ENCODE data around the gene GJE1. TPM values are rescaled to one million over a fixed set of nuclear protein-coding genes. Genes with fewer than 3 reads are reported as not detected.
"Not testable (repeated sequence)": the region's sequence is repeated elsewhere in the genome, so short reads cannot be mapped to it uniquely, and the experiment has no call there.

The GJE1 gene, protein sequence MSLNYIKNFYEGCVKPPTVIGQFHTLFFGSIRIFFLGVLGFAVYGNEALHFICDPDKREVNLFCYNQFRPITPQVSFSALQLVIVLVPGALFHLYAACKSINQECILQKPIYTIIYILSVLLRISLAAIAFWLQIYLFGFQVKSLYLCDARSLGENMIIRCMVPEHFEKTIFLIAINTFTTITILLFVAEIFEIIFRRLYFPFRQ
- total RNA-seq: not detected

DNA sequence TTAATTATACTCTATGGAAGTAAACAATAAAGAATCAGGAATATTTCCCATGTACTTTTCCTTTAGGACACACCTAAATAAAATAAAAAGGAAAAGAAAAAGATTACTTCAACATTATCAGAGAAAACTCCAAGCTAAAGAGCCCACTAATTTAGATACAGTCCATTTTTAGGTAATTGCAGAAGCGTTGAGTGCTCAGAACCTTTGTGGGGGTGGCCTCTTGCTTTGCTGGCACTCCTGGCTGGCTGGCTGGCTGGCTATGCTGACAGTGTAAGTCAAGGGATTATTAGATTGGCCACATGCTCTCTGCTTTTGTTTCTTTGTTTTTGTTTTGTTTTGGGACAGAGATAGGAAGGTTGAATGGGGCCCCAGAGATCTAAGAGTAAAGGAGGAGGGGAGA, at the start of gene GJE1:
TSS of gene GJE1 (plus strand) at position 301 of the 400 bp plus-strand sequence. CDS start 234 bp downstream, outside the sequence.
- intact Hi-C loops (cut with DNase I): no loop called here
- DNase-seq (ENCODE audit: low spot score) (no peak), ATAC-seq (no peak)

DNA sequence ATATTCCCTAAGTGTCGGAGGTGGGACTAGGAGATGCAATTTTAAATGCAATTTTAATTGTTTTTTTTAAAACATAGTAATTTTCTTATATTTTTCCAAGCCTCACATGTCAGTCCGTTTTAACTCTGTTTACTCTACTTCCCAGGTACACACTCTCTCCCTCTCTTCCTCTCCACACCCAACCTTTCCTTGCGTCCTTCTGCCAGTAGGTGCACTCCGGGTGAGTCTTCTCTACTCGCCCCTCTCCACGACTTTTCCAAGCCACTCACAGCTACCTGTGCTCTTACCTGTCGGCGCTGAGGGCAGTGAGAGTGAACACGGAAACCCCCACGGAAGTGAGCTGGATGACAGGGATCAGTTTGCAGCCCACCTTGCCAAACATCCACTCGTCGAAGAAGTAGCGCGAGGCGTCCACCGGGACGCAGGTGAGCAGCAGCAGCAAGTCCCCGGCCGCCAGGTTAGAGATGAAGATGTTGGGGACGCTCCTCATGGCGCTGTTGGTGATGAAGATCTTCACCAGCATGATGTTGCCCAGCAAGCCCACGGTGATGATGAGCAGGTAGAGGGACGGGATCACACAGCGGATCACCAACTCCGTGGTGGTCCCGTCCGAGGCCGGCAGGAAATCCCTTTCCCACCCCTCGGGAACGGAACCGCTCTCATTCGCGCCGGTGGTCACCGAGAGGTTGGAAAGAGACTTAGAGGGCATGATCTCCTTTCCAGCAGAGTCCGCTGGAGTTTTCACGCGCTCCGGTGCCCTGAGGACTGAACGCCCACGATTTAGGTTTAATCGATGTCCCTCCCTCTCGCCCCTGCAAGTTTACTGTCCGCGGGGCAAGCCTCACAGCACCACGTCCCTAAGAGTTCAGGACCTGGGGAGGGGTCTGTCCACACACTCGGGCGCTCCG, 44.5 kb upstream of the GJE1 start:
- intact Hi-C loops (cut with DNase I): no loop called here
- DNase-seq (ENCODE audit: low spot score) (no peak), ATAC-seq (no peak)

DNA sequence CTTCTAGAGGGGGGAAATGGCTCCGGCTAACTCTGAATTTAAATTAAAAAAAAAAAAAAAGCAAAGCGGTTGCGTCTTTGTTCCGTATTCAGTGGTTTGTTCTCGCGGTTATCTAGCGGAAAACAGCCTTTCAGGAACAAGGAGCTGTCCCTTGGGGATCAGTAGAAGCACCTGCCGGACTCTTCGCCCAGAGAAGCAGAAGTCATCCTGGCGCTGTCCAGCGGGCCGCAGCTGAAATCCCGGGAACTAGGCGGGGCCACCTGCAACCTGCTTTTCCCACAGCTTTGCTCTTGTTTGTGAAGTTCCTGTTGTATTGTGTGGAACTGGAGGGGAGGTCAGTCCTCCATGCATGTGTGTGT, 43.9 kb upstream of the GJE1 start:
- intact Hi-C loops (cut with DNase I): no loop called here
- no peak for DNase-seq (ENCODE audit: low spot score)
- ATAC-seq: no peak

DNA sequence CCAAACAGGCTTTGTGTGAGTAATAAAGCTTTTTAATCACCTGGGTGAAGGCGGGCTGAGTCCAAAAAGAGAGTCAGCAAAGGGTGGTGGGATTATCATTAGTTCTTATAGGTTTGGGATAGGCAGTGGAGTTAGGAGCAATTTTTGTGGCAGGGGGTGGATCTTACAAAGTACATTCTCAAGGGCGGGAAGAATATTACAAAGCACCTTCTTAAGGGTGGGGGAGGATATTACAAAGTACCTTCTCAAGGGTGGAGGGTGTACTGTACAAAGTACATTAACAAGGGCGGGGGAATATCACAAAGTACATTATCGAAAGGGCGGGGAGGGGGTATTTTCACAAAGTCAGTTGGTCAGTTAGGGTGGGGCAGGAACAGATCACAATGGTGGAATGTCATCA, 27.9 kb upstream of the GJE1 start:
- DNase-seq (ENCODE audit: low spot score); ATAC-seq; intact Hi-C loops (cut with DNase I): not testable (repeated sequence)

DNA sequence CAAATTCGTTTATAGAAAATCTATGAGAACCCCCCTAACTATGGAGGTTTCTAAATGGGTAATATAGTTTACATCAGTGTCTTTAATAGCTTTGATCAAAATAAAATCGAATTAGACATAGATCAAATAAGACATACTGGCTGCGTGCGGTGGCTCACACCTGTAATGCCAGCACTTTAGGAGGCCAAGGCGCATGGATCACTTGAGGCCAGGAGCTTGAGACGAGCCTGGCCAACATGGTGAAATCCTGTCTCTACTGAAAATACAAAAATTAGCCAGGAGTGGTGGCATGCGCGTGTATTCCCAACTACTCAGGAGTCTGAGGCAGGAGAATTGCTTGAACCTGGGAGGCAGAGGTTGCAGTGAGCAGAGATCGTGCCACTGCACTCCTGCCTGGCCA, 21.9 kb upstream of the GJE1 start:
- DNase-seq (ENCODE audit: low spot score); ATAC-seq; intact Hi-C loops (cut with DNase I): not testable (repeated sequence)

DNA sequence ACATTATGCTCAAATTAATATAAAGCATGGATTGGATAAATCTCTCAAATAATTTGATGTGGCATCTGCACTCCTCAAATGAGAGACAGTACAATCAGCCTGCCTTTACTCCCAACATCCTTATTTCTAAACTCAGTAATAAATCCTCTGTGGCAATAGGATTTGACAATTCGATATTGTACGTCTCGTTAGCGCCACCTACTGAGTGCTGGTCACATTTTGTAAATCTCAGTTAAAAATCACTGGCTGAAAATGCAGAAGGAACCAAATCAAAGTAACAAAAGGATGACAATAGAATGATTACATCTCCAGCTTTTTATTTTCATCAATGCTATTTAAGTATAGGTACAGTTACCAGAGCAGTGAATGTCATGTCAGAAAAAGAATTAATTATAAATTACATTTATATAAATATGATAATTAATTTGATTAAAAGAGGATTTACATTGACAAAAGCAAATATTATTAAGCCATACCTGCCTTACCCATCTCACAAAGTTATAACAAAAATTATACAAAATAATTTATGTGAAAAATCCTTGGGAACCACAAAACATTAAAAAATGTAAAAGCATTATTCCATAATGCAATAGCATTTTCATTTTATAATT, 20.2 kb upstream of the GJE1 start:
- ATAC-seq (no peak), DNase-seq (ENCODE audit: low spot score) (peak; percentile 88)
- intact Hi-C loops (cut with DNase I): no loop called here

DNA sequence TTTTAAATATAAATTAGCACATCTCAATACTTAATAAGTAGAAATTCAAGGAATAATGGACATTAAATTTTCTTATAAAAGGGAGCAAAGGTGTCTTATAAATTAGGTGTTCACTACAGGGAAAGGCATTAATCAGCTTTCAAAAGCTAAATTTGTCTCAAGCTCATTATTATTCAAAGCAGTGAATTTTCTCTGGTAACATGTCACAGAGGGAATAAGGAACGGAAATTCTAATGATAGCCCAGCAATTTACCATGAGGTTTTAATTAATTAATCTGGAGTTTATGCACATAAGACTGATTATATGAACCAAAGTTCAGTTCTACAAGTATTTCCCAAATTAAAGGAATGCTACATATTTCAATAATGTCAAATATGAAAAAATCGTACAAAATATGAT, 15.4 kb upstream of the GJE1 start:
- DNase-seq (ENCODE audit: low spot score): no peak
- no peak for ATAC-seq
- intact Hi-C loops (cut with DNase I): no loop called here

DNA sequence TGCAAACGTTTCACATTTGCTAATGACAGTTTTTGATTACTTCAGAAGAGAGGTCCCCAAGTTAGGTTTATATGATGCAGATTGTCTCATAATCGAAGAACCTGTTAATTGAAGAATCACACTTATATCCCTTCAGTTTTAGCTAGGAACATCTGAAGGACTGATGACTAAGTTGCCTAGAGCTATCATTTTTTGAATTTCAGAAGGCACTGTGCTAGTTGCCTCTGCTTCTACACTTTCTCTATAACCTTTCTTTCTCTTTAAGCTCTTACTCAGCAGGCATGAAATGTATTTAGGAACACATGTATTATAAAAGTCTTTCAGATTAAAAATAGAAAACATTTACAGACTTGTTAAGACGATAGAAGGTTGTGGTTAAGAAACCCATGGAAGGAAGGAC, 14.4 kb upstream of the GJE1 start:
- intact Hi-C loops (cut with DNase I): no loop called here
- DNase-seq (ENCODE audit: low spot score) (no peak), ATAC-seq (no peak)

DNA sequence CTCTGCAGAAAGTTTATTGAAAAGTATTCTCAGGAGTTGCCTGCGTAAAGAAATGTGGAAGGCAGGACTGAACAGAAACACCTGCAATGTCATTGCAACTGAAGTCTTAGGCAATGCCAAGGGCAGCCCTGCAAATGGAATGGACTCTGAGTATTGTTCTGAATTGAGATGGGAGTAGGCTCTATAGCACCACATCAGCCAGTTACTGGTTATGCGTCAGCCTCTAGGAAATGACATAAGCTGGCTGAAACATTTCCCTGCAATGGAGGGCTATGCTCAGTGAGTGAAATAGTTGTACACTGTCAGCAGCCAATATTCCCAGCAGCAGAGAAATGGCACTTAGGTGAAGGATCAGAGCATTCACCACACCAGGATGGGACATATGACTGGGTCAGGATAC, 13.8 kb upstream of the GJE1 start:
- DNase-seq (ENCODE audit: low spot score): no peak
- intact Hi-C loops (cut with DNase I): no loop called here
- ATAC-seq: no peak

DNA sequence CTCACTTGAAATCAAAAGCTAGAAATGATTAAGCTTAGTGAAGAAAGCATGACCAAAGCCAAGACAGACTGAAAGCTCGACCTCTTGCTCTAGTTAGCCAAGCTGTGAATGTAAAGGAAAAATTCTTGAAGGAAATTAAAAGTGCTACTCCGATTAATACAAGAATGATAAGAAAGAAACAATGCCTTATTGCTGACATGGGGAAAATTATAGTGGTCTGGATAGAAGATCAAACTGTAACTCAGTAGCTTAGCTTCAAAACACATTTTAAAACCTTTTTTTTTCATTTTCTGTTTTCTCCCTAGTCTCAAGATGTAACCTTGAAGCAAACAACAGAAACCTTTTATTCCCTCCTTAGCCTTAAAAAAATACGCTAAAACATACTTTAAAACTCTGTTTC, 11.4 kb upstream of the GJE1 start:
- intact Hi-C loops (cut with DNase I): no loop called here
- ATAC-seq (no peak), DNase-seq (ENCODE audit: low spot score) (no peak)

DNA sequence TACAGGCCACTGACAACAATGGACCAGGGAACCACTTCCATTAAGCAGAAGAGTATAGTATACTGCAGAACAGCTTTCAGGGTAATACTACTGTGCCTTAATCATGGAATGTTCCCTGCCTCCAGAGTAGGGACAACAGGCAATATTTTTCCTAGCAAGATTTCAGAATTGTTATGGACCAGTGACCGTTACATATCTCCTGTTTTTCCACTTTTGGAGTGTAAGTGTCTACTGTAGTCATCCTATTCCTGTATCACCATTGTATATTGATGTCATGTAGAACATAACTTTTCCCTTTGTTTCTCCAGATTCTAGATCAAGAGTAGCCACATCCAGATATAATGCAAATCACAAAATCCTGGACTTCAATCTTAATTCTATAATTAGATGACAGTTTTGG, 1.9 kb upstream of the GJE1 start:
- ATAC-seq (no peak), DNase-seq (ENCODE audit: low spot score) (no peak)
- intact Hi-C loops (cut with DNase I): no loop called here

DNA sequence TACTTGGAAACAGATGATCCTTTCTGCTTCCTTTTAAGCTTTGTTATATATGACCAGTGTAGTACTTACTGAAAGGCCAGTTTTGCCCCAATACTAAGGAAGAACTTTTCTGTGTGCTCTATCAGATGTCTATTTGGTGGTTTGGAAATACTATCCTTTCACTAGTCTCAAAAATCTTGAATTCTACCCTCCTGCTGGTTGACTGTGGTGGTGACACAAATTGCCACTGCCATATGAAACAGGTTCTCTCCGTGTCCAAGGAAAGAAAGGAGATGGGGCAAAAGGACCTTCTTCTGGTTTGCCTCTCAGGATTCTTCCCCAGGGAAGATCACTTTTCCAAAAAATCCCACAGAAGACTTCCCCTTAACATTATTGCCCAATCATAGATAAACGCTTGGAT, 6.2 kb downstream of the GJE1 start:
- DNase-seq (ENCODE audit: low spot score) (no peak), ATAC-seq (no peak)
- intact Hi-C loops (cut with DNase I): no loop called here

DNA sequence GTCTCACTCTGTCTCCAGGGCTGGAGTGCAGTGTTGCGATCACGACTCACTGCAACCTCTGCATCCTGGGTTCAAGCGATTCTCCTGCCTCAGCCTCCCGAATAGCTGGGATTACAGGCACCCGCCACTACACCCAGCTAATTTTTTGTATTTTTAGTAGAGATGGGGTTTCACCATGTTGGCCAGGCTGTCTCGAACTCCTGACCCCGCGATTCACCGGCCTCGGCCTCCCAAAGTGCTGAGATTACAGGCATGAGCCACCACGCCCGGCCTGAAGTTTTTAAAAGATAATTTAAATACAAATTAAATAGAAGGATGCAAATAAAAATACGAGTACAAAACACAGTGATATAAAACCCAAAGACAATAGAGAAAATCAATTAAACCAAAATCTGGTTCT, 8.8 kb downstream of the GJE1 start:
- DNase-seq (ENCODE audit: low spot score); intact Hi-C loops (cut with DNase I); ATAC-seq: not testable (repeated sequence)

DNA sequence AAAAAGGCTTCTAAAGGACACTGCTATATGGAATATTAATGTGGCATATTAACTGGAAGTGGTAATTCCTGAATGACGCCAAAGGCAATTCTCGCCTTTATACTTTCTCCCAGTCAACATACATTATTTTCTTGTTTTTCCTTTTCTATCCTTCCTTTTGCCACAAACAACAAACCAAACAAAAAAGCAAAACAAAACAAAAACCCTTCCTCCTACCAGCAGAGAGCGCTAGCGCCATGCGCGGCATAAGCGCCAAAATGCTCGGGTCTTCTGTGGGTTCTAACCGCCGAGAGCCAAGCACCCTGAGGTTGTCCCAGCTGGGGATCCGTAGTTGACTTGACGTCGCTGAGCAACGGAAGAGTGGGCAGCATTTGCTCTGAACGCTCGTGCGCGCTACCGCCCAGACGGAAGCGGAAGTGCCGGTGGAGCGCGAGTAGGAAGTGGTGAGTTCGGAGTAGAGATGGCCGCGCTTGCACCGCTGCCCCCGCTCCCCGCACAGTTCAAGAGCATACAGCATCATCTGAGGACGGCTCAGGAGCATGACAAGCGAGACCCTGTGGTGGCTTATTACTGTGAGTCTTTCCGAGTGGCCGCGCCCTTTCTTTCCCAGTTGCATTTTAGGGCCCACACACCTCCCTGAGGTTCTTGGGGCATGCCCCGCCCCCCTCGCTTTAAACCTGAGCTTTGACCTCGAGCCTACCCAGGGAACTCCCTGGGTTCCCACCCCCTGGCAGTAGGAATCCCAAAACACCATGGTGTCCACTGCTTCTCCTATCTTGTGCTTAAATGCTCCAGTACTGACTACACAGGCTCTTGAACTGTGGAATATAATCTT, 14.3 kb downstream of the GJE1 start, which contains the start of the genes NMBR and VTA1:
TSS of gene NMBR (minus strand) at position 295 of the 835 bp plus-strand sequence. CDS start 58,464 bp downstream, outside the sequence.
TSS of gene VTA1 (plus strand) at position 436 of the 835 bp plus-strand sequence. CDS start at position 461, 25 bp downstream.
- intact Hi-C loops (cut with DNase I): no loop called here
- peak; percentile 100 for ATAC-seq

DNA sequence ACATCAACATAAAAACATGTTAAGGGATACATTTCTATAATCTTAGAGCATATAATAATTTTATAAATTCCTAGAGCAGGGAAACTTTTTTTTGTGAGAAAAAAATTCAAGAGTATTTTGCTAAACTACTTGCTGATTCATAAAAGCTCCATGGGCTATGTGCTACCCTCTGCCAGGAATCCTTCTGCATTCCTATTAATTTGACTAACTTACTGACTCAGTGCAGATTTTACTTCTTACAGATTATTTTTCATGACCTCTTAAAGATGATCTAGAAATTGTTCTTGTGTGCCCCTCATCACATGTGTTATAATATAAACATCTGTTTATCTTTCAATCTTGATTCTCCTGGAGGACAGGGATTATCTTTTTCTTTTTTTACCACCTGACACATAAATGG, 20.0 kb downstream of the GJE1 start:
- intact Hi-C loops (cut with DNase I): no loop called here
- ATAC-seq (no peak), DNase-seq (ENCODE audit: low spot score) (no peak)

More for the DNA sequence above, 14.3 kb downstream of the GJE1 start, which contains the start of the genes NMBR and VTA1:
- DNase-seq (ENCODE audit: low spot score): peak; percentile 98

DNA sequence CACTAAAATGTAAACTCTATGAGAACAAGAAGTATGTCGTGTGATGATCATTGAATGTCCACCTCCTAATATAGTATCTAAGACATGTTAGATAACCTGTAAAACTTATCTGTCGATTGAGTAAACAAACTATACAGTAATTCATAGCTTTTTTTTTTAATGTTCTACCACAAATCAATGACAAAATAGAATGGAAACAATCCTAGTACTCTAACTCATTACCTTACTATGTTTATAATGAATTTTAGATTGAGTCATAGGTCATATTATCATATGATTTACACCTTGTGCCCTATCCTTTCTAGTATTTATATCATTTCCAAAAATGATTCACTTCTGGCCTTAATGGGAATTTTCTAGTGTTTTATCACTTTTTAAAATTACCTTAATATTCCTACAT, 20.5 kb downstream of the GJE1 start:
- ATAC-seq (no peak), DNase-seq (ENCODE audit: low spot score) (no peak)
- intact Hi-C loops (cut with DNase I): no loop called here

DNA sequence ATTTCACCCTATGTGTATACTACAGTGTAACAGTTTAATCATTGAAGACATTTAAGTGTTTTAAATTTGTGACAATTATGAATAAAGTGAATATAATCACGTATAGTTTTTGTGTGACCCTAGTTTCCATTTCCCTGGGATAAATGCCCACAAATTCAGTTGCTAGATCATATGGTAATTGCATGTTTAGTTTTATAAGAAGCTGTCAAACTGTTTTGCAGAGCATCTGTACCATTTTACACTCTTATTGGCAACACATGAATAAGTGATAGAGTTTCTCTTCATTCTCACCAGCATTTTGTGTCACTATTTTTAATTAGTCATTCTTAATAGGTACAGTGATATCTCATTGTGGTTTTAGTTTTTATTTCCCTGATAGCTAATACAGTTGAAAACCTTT, 21.6 kb downstream of the GJE1 start:
- intact Hi-C loops (cut with DNase I): no loop called here
- ATAC-seq: no peak
- no peak for DNase-seq (ENCODE audit: low spot score)

DNA sequence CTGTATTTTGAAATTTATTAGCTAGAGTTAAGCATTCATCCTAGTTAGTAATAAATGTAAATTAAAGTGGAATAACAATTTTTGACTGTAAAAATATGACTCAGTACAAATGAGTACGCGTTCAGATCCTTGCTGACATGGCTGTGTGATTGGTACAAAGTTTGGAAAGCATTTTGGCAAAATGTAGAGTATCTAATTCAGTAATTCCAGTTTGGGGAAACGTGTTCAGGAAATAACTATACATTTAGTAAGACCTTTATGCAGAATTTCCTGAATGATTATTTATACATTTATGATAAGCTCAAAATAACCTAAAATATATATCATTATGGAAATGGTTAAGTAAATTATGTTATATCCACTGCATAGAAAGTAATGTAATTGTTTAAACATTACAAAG, 22.4 kb downstream of the GJE1 start:
- ATAC-seq (no peak), DNase-seq (ENCODE audit: low spot score) (no peak)
- intact Hi-C loops (cut with DNase I): no loop called here

All from sciatic nerve (tissue), 2 donors.